Inflammatory macrophage (primary cell): ENCODE data around the gene VSTM2L.
A peak's percentile ranks its signal among the peaks of the same experiment; 100 is the strongest.

Source experiments
- DNase-seq, 2 donors: peaks; one replicate each; pipeline ENCODE4 v3.0.0-alpha.2; 2020 to 2022

Gene VSTM2L

GRCh38 chr20:37878835-37879599 lies 23.9 kb upstream of the VSTM2L start:
- DNase-seq: no peak

- DNase-seq: no peak
Measured at GRCh38 chr20:37879843-37880242, 23.1 kb upstream of the VSTM2L start.

- DNase-seq: no peak
Measured at GRCh38 chr20:37880726-37881591, 22.0 kb upstream of the VSTM2L start.

GRCh38 chr20:37881601-37882343 lies 21.2 kb upstream of the VSTM2L start:
- no peak for DNase-seq

- no peak for DNase-seq
Measured at GRCh38 chr20:37882961-37883712, 19.8 kb upstream of the VSTM2L start.

- no peak for DNase-seq
Measured at GRCh38 chr20:37885042-37885441, 17.9 kb upstream of the VSTM2L start.

- no peak for DNase-seq
Measured at GRCh38 chr20:37885593-37886503, 17.1 kb upstream of the VSTM2L start.

- DNase-seq: peak in 1 of 2 donors; percentile 13
Measured at GRCh38 chr20:37886851-37887297, 16.1 kb upstream of the VSTM2L start.

GRCh38 chr20:37888641-37889040 lies 14.3 kb upstream of the VSTM2L start:
- no peak for DNase-seq

- no peak for DNase-seq
Measured at GRCh38 chr20:37890108-37890507, 12.8 kb upstream of the VSTM2L start.

GRCh38 chr20:37890643-37891042 lies 12.3 kb upstream of the VSTM2L start:
- no peak for DNase-seq

GRCh38 chr20:37892001-37892400 lies 10.9 kb upstream of the VSTM2L start:
- DNase-seq: no peak

GRCh38 chr20:37893566-37894241 lies 9.2 kb upstream of the VSTM2L start:
- no peak for DNase-seq

GRCh38 chr20:37894454-37894853 lies 8.5 kb upstream of the VSTM2L start:
- no peak for DNase-seq

- no peak for DNase-seq
Measured at GRCh38 chr20:37895166-37895565, 7.8 kb upstream of the VSTM2L start.

- DNase-seq: no peak
Measured at GRCh38 chr20:37896932-37897548, 5.9 kb upstream of the VSTM2L start.

GRCh38 chr20:37898233-37899104 lies 4.5 kb upstream of the VSTM2L start:
- no peak for DNase-seq

GRCh38 chr20:37899105-37900045 lies 3.6 kb upstream of the VSTM2L start:
- no peak for DNase-seq
